CD14-positive monocyte (primary cell): Measurements from ENCODE around the gene PRAC1. TPM values are rescaled to one million over a fixed set of nuclear protein-coding genes. Genes with fewer than 3 reads are reported as not detected.

Experiments
- DNase-seq, 3 donors: peaks; one replicate each; pipeline ENCODE4 v3.0.0-alpha.2; 2011 to 2022
- H2AFZ ChIP-seq: 2 replicates; pipeline ENCODE4 v1.6.0; 2012; ENCODE audit warnings: mild to moderate bottlenecking, low read depth, low read length, inconsistent platforms; ENCODE audit not compliant: insufficient read depth, poor library complexity, severe bottlenecking
- H3K27ac ChIP-seq, 2 donors: 1 replicate in 1 of 2; 2 replicates in 1 of 2; pipeline ENCODE4 v1.5.1; 2012 to 2013; ENCODE audit warnings: low read length in 2 of 2, control low read depth in 1 of 2, inconsistent platforms in 1 of 2, low read depth in 1 of 2, mild to moderate bottlenecking in 1 of 2
- H3K27me3 ChIP-seq, 2 donors: one replicate each; pipeline versions ENCODE4 v1.6.0 to v1.6.1; 2011 to 2013; ENCODE audit warnings: low read length in 2 of 2; ENCODE audit not compliant: control insufficient read depth in 2 of 2, insufficient read depth in 2 of 2
- H3K36me3 ChIP-seq, 2 donors: replicated peaks in 1 of 2; 1 replicate in 1 of 2; 2 replicates in 1 of 2; pipeline versions ENCODE4 v1.5.1 to v1.6.1; 2012 to 2013; ENCODE audit warnings: low read length in 2 of 2, control low read depth in 1 of 2, inconsistent platforms in 1 of 2, mild to moderate bottlenecking in 1 of 2; ENCODE audit not compliant: insufficient read depth in 2 of 2, control insufficient read depth in 1 of 2
- H3K4me1 ChIP-seq, 2 donors: 1 replicate in 1 of 2; 2 replicates in 1 of 2; pipeline versions ENCODE4 v1.5.1 to v1.6.1; 2012 to 2013; ENCODE audit warnings: low read length in 2 of 2, control low read depth in 1 of 2, inconsistent platforms in 1 of 2, mild to moderate bottlenecking in 1 of 2, moderate library complexity in 1 of 2; ENCODE audit not compliant: insufficient read depth in 2 of 2, control insufficient read depth in 1 of 2
- H3K4me2 ChIP-seq: replicated peaks from 2 replicates; pipeline ENCODE3; 2012; ENCODE audit warnings: low read length, moderate library complexity, mild to moderate bottlenecking; ENCODE audit not compliant: poor library complexity, severe bottlenecking; ENCODE audit errors: extremely low read depth
- H3K4me3 ChIP-seq, 3 experiments: fragments of 200-600 bp in 1 of 3; sonication (generic) in 1 of 3; replicated peaks in 1 of 3; 1 replicate in 2 of 3; 2 replicates in 1 of 3; pipeline ENCODE4 v1.5.1; 2011 to 2013; ENCODE audit warnings: low read length in 3 of 3, mild to moderate bottlenecking in 3 of 3, control low read depth in 2 of 3, low read depth in 2 of 3, inconsistent platforms in 1 of 3, moderate library complexity in 1 of 3
- H3K79me2 ChIP-seq: 2 replicates; pipeline ENCODE4 v1.6.0; 2012; ENCODE audit warnings: mild to moderate bottlenecking, control low read depth, inconsistent platforms, low read length, moderate library complexity; ENCODE audit not compliant: insufficient read depth
- H3K9ac ChIP-seq: 2 replicates; pipeline ENCODE4 v1.6.0; 2017; ENCODE audit warnings: low read length, mild to moderate bottlenecking; ENCODE audit not compliant: insufficient read depth, poor library complexity, severe bottlenecking
- H3K9me3 ChIP-seq, 2 donors: replicated peaks in 1 of 2; 1 replicate in 1 of 2; 2 replicates in 1 of 2; pipeline versions ENCODE4 v1.5.1 to v1.6.1; 2012 to 2013; ENCODE audit warnings: low read length in 2 of 2, control low read depth in 1 of 2; ENCODE audit not compliant: control insufficient read depth in 1 of 2, insufficient read depth in 1 of 2
- H4K20me1 ChIP-seq: 2 replicates; pipeline ENCODE4 v1.6.0; 2012; ENCODE audit warnings: mild to moderate bottlenecking, low read length, control low read depth, moderate library complexity; ENCODE audit not compliant: insufficient read depth
- H3K27ac Mint-ChIP-seq, 7 donors: one replicate each; pipeline ENCODE4 v1.8.0; 2020; ENCODE audit warnings: mild to moderate bottlenecking in 7 of 7, mixed read lengths in 7 of 7, moderate library complexity in 6 of 7, inconsistent platforms in 2 of 7
- H3K27me3 Mint-ChIP-seq, 3 donors: one replicate each; pipeline ENCODE4 v1.8.0; 2021 to 2022; ENCODE audit warnings: low read depth in 3 of 3, mild to moderate bottlenecking in 3 of 3, mixed read lengths in 3 of 3, moderate library complexity in 3 of 3, inconsistent platforms in 1 of 3
- H3K36me3 Mint-ChIP-seq, 2 donors: one replicate each; pipeline ENCODE4 v1.8.0; 2020; ENCODE audit warnings: mixed read lengths in 2 of 2, inconsistent platforms in 1 of 2, mild to moderate bottlenecking in 1 of 2
- H3K4me1 Mint-ChIP-seq: one replicate; pipeline ENCODE4 v1.8.0; 2020; ENCODE audit warnings: mild to moderate bottlenecking, mixed read lengths
- H3K4me3 Mint-ChIP-seq, 2 donors: one replicate each; pipeline ENCODE4 v1.8.0; 2020; ENCODE audit warnings: mild to moderate bottlenecking in 2 of 2, mixed read lengths in 2 of 2, moderate library complexity in 1 of 2
- H3K9me3 Mint-ChIP-seq, 7 donors: one replicate each; pipeline ENCODE4 v1.8.0; 2020 to 2022; ENCODE audit warnings: mixed read lengths in 7 of 7, mild to moderate bottlenecking in 6 of 7, moderate library complexity in 6 of 7, inconsistent platforms in 2 of 7
- CTCF ChIP-seq: fragments of 200-600 bp; IDR thresholded peaks from one replicate; pipeline ENCODE4 v1.8.0; 2022; ENCODE audit warnings: antibody characterized with exemption, mild to moderate bottlenecking
- WGBS: methylation state at CpG from one replicate; pipeline ENCODE4 v1.1.5; 2013; ENCODE audit warnings: missing lambda C conversion rate; ENCODE audit not compliant: insufficient coverage; 5-methylcytosine and 5-hydroxymethylcytosine counted together
- intact Hi-C, 2 donors: fragments of 100-400 bp; cut with micrococcal nuclease; formaldehyde crosslinking; loops; one replicate each; pipeline versions ENCODE4 v1.15.0 to v1.15.1; 2023
- polyA plus RNA-seq, 3 donors: library from polyadenylated mRNA; depleted of rRNA in 1 of 3; unstranded in 2 of 3; stranded (reverse) in 1 of 3; fragments of 300-500 nt in 2 of 3; fragments of >200 nt in 1 of 3; fragmentation: Illumina TruSeq in 2 of 3; gene quantifications; 1 replicate in 2 of 3; 2 replicates in 1 of 3; pipeline ENCODE4 v1.2.3, GENCODE V29; 2012 to 2021

PRAC1 gene
- polyA plus RNA-seq, 3 donors = not detected

- TF ChIP-seq CTCF = no peak
- Histone ChIP-seq H3K79me2 (no peaks in the 10 kb centered on the region), H3K4me3 (no peak overlapping the region), H3K27me3 (peaks cover 95 to 99% of the 10 kb centered on the region in 2 donors), H3K9ac (no peak overlapping the region), H3K4me2 (no peak overlapping the region), H3K4me1 (peaks cover 0 to 2% of the 10 kb centered on the region in 2 donors), H3K36me3 (no peaks in the 10 kb centered on the region), H2AFZ (no peak overlapping the region), H3K9me3 (peaks cover 0 to 46% of the 10 kb centered on the region in 2 donors), H4K20me1 (no peaks in the 10 kb centered on the region), H3K27ac (no peak overlapping the region)
- Mint-ChIP-seq H3K27me3 (peaks cover 96 to 99% (median 97%) of the 10 kb centered on the region in 3 donors), H3K36me3 (peaks cover 2 to 14% of the 10 kb centered on the region in 2 donors), H3K27ac (no peak overlapping the region), H3K4me3 (peak overlapping the region in 1 of 2 donors; percentile 70), H3K4me1 (peaks cover 14% of the 10 kb centered on the region), H3K9me3 (peaks cover 0 to 23% (median 17%) of the 10 kb centered on the region in 7 donors)
- no peak for DNase-seq
- intact Hi-C loops = no loop called here
- 1% methylated on average over 7 of the region's 7 CpGs for WGBS
These were observed 12.7 kb upstream of the PRAC1 start for GRCh38 chr17:48735062-48735351.

GRCh38 chr17:48734333-48735061, 12.2 kb upstream of the PRAC1 start:
- Histone ChIP-seq H4K20me1 (no peaks in the 10 kb centered on the region), H3K27ac (no peak overlapping the region), H3K9me3 (peaks cover under 1 to 46% of the 10 kb centered on the region in 2 donors), H2AFZ (no peak overlapping the region), H3K4me3 (no peak overlapping the region), H3K9ac (no peak overlapping the region), H3K4me1 (peaks cover 0 to 2% of the 10 kb centered on the region in 2 donors), H3K27me3 (peaks cover 95 to 99% of the 10 kb centered on the region in 2 donors), H3K4me2 (no peak overlapping the region), H3K36me3 (no peaks in the 10 kb centered on the region), H3K79me2 (no peaks in the 10 kb centered on the region)
- Mint-ChIP-seq H3K4me1 (peaks cover 16% of the 10 kb centered on the region), H3K4me3 (peak overlapping the region in 1 of 2 donors; percentile 85), H3K9me3 (peaks cover 0 to 24% (median 14%) of the 10 kb centered on the region in 7 donors), H3K27ac (no peak overlapping the region), H3K27me3 (peaks cover 96 to 99% (median 98%) of the 10 kb centered on the region in 3 donors), H3K36me3 (peaks cover 2 to 14% of the 10 kb centered on the region in 2 donors)
- DNase-seq = no peak
- intact Hi-C loops = loop anchor here in 1 of 2 donors (5.0 kb wide), 1 partner anchor 143 kb away; no protein-coding TSS in a partner anchor
- WGBS = 5% methylated on average over 8 of the region's 14 CpGs
- TF ChIP-seq CTCF = no peak
